KOPT-K1 (cell line): ENCODE data around the gene TMEM125.

Experiments used
- H3K27ac ChIP-seq: fragments of 200-600 bp; sonication (generic); 2 replicates; pipeline ENCODE4 v1.5.1; 2016; ENCODE audit warnings: antibody characterized with exemption, mild to moderate bottlenecking, low read depth, low read length; ENCODE audit not compliant: poor library complexity, severe bottlenecking
- H3K36me3 ChIP-seq: fragments of 200-600 bp; sonication (generic); 2 replicates; pipeline ENCODE4 v1.5.1; 2017; ENCODE audit warnings: antibody characterized with exemption, mild to moderate bottlenecking, low read length, moderate library complexity; ENCODE audit not compliant: insufficient read depth
- H3K9me3 ChIP-seq: fragments of 200-600 bp; sonication (generic); 2 replicates; pipeline ENCODE4 v1.5.1; 2017; ENCODE audit warnings: antibody characterized with exemption, low read length, mild to moderate bottlenecking; ENCODE audit not compliant: insufficient read depth, poor library complexity, severe bottlenecking

Gene TMEM125

GRCh38 chr1:43292216-43292615 is 22.4 kb downstream of the TMEM125 start:
- no peaks in the 10 kb centered on the region for H3K9me3 ChIP-seq
- no peaks in the 10 kb centered on the region for H3K36me3 ChIP-seq
- no peak overlapping the region for H3K27ac ChIP-seq

GRCh38 chr1:43292679-43293078 is 22.9 kb downstream of the TMEM125 start:
- Histone ChIP-seq H3K9me3 (no peaks in the 10 kb centered on the region), H3K27ac (no peak overlapping the region), H3K36me3 (no peaks in the 10 kb centered on the region)

- no peak overlapping the region for H3K27ac ChIP-seq
These were observed 23.4 kb downstream of the TMEM125 start for GRCh38 chr1:43293176-43293575.

GRCh38 chr1:43293896-43294760 is 24.3 kb downstream of the TMEM125 start:
- Histone ChIP-seq H3K36me3 (no peaks in the 10 kb centered on the region), H3K27ac (no peak overlapping the region)

More at GRCh38 chr1:43293176-43293575, 23.4 kb downstream of the TMEM125 start:
- H3K9me3 ChIP-seq: no peaks in the 10 kb centered on the region
- no peaks in the 10 kb centered on the region for H3K36me3 ChIP-seq

GRCh38 chr1:43294761-43295160 is 25.0 kb downstream of the TMEM125 start:
- H3K27ac ChIP-seq: no peak overlapping the region
- no peaks in the 10 kb centered on the region for H3K36me3 ChIP-seq
- no peaks in the 10 kb centered on the region for H3K9me3 ChIP-seq

More at GRCh38 chr1:43293896-43294760, 24.3 kb downstream of the TMEM125 start:
- H3K9me3 ChIP-seq: no peaks in the 10 kb centered on the region

- H3K27ac ChIP-seq: no peak overlapping the region
- H3K36me3 ChIP-seq: no peaks in the 10 kb centered on the region
- H3K9me3 ChIP-seq: no peaks in the 10 kb centered on the region
These were observed 26.4 kb downstream of the TMEM125 start for GRCh38 chr1:43296207-43296606.

- Histone ChIP-seq H3K27ac (no peak overlapping the region), H3K9me3 (no peaks in the 10 kb centered on the region), H3K36me3 (no peaks in the 10 kb centered on the region)
These were observed 28.3 kb downstream of the TMEM125 start for GRCh38 chr1:43298055-43298454.

- H3K9me3 ChIP-seq: no peaks in the 10 kb centered on the region
- H3K27ac ChIP-seq: no peak overlapping the region
- H3K36me3 ChIP-seq: no peaks in the 10 kb centered on the region
These were observed 29.3 kb downstream of the TMEM125 start for GRCh38 chr1:43299101-43299500.

GRCh38 chr1:43300378-43301094 is 30.8 kb downstream of the TMEM125 start, which contains the start of gene TIE1:
TIE1 (plus strand) TSS chr1:43300982; CDS start chr1:43301072, 90 bp downstream.
- H3K27ac ChIP-seq: no peak within 1 kb of the TSS
- H3K9me3 ChIP-seq: no peaks in the 10 kb centered on the region
- H3K36me3 ChIP-seq: no peaks in the 10 kb centered on the region

GRCh38 chr1:43302201-43302600 is 32.4 kb downstream of the TMEM125 start:
- no peaks in the 10 kb centered on the region for H3K9me3 ChIP-seq
- no peaks in the 10 kb centered on the region for H3K36me3 ChIP-seq
- H3K27ac ChIP-seq: no peak overlapping the region

- no peaks in the 10 kb centered on the region for H3K36me3 ChIP-seq
- no peaks in the 10 kb centered on the region for H3K9me3 ChIP-seq
- no peak overlapping the region for H3K27ac ChIP-seq
These were observed 33.1 kb downstream of the TMEM125 start for GRCh38 chr1:43302721-43303470.

- Histone ChIP-seq H3K27ac (no peak overlapping the region), H3K36me3 (no peaks in the 10 kb centered on the region), H3K9me3 (no peaks in the 10 kb centered on the region)
These were observed 33.9 kb downstream of the TMEM125 start for GRCh38 chr1:43303471-43304313.

GRCh38 chr1:43304314-43304681 is 34.5 kb downstream of the TMEM125 start:
- H3K36me3 ChIP-seq: no peaks in the 10 kb centered on the region
- no peaks in the 10 kb centered on the region for H3K9me3 ChIP-seq
- no peak overlapping the region for H3K27ac ChIP-seq

GRCh38 chr1:43304771-43305300 is 35.1 kb downstream of the TMEM125 start:
- Histone ChIP-seq H3K9me3 (no peaks in the 10 kb centered on the region), H3K36me3 (no peaks in the 10 kb centered on the region), H3K27ac (no peak overlapping the region)
